PC-9 (cell line): ENCODE results near the gene RUNX3.

Experiments
- EZH2 ChIP-seq: fragments of 200-600 bp; sonication (generic); IDR thresholded peaks from 2 replicates; pipeline ENCODE4 v1.8.0; 2017; ENCODE audit warnings: antibody characterized with exemption, low read depth
- TF ChIP-seq, protein P1 (sequence below): fragments of 200-600 bp; sonication (generic); conservative IDR thresholded peaks from 2 replicates; pipeline ENCODE4 v1.6.1; 2017; ENCODE audit warnings: mixed run types, antibody characterized with exemption, mild to moderate bottlenecking, moderate library complexity

DNA sequence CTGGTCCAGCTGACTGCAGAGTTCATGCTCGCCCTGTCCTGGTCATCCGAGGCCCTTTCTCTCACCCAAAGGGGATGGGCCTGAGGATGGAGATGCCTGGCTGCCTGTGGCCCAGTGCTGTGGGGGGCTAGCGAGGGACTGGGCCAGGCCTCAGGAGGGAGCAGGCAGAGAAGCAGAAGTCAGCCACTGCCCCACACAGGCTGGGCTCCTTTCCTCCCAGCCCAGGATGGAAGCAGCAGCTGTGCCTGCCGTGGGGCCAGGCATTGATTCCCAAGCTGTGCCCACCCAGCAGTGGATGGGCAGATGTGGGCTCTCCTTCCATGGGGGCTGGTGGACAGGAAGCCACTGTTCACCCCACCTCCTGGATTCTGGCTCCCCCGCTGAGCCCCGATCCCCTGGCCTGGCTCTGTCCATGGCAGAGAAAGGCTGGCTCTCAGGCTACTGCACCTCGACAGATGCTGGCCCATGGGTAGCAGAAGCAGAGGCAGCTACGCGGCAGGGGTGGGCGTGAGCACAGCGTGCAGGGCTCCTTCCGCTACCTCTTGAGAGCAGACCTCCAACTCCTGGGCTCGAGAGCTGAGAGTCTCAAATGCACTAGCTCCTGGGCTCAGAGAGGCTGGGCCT, 24.6 kb downstream of the RUNX3 start:
- TF ChIP-seq, protein P1, sequence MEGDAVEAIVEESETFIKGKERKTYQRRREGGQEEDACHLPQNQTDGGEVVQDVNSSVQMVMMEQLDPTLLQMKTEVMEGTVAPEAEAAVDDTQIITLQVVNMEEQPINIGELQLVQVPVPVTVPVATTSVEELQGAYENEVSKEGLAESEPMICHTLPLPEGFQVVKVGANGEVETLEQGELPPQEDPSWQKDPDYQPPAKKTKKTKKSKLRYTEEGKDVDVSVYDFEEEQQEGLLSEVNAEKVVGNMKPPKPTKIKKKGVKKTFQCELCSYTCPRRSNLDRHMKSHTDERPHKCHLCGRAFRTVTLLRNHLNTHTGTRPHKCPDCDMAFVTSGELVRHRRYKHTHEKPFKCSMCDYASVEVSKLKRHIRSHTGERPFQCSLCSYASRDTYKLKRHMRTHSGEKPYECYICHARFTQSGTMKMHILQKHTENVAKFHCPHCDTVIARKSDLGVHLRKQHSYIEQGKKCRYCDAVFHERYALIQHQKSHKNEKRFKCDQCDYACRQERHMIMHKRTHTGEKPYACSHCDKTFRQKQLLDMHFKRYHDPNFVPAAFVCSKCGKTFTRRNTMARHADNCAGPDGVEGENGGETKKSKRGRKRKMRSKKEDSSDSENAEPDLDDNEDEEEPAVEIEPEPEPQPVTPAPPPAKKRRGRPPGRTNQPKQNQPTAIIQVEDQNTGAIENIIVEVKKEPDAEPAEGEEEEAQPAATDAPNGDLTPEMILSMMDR, result no peak
- no peak for TF ChIP-seq EZH2
